GM19099 (cell line): ENCODE data around the gene VAV2.

Experiments
- POLR2A ChIP-seq: IDR thresholded peaks from 3 replicates; pipeline ENCODE4 v1.6.1; 2011; ENCODE audit warnings: low read depth; ENCODE audit not compliant: insufficient read length; ENCODE audit errors: extremely low read depth

VAV2 gene

GRCh38 chr9:133854048-133854447 is 138.1 kb downstream of the VAV2 start:
- TF ChIP-seq POLR2A: no peak

GRCh38 chr9:133853331-133853730 is 138.8 kb downstream of the VAV2 start:
- no peak for TF ChIP-seq POLR2A

- no peak for TF ChIP-seq POLR2A
Measured at GRCh38 chr9:133852431-133852830, 139.7 kb downstream of the VAV2 start.

GRCh38 chr9:133851693-133852092 is 140.4 kb downstream of the VAV2 start:
- no peak for TF ChIP-seq POLR2A

- no peak for TF ChIP-seq POLR2A
Measured at GRCh38 chr9:133850937-133851336, 141.2 kb downstream of the VAV2 start.

GRCh38 chr9:133850161-133850560 is 142.0 kb downstream of the VAV2 start:
- TF ChIP-seq POLR2A: no peak

- TF ChIP-seq POLR2A: no peak
Measured at GRCh38 chr9:133849110-133849670, 142.9 kb downstream of the VAV2 start.

- no peak for TF ChIP-seq POLR2A
Measured at GRCh38 chr9:133848471-133849109, 143.5 kb downstream of the VAV2 start.

GRCh38 chr9:133846483-133847090 is 145.5 kb downstream of the VAV2 start:
- no peak for TF ChIP-seq POLR2A

- TF ChIP-seq POLR2A: no peak
Measured at GRCh38 chr9:133845440-133845839, 146.7 kb downstream of the VAV2 start.

GRCh38 chr9:133844881-133845410 is 147.2 kb downstream of the VAV2 start:
- no peak for TF ChIP-seq POLR2A

GRCh38 chr9:133844398-133844784 is 147.7 kb downstream of the VAV2 start:
- TF ChIP-seq POLR2A: no peak

- TF ChIP-seq POLR2A: no peak
Measured at GRCh38 chr9:133843751-133844397, 148.2 kb downstream of the VAV2 start.

- TF ChIP-seq POLR2A: no peak
Measured at GRCh38 chr9:133843250-133843649, 148.9 kb downstream of the VAV2 start.

- TF ChIP-seq POLR2A: no peak
Measured at GRCh38 chr9:133842721-133843227, 149.3 kb downstream of the VAV2 start.
